Mammary epithelial cell (primary cell): ENCODE data around the gene COL18A1.

Experiments
- EZH2 ChIP-seq: IDR thresholded peaks from 2 replicates; pipeline ENCODE4 v1.6.1; 2012; ENCODE audit warnings: low read length, inconsistent platforms, borderline replicate concordance
- TF ChIP-seq, protein P1 (sequence below), 2 donors: IDR thresholded peaks in 1 of 2; conservative IDR thresholded peaks in 1 of 2; 2 replicates each; pipeline ENCODE4 v1.5.1; 2011 to 2012; ENCODE audit warnings: inconsistent platforms in 2 of 2, low read length in 2 of 2, mild to moderate bottlenecking in 2 of 2, control low read depth in 1 of 2, low read depth in 1 of 2; ENCODE audit not compliant: insufficient read depth in 1 of 2; ENCODE audit errors: extremely low read depth in 1 of 2

DNA sequence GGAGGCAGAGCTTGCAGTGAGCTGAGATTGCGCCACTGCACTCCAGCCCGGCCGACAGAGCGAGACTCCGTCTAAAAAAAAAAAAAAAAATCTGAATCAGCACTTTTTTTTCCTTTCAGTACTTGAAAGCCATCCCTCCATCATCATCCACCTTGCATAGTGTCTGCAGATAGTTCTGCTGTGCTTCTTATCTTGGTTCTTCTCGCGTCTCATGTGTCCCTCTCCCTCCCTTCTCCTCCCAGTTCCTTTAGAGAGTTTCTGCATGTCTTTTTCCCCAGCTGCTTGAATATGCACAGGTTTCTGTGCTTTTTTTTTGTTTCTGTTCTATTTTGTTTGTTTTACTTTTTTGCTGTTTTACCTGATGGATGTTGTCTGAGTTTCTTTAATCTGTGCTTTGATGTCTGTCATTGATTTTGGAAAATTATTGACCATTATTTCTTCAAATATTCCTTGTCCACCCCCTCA, 3.9 kb upstream of the COL18A1 start:
- TF ChIP-seq, protein P1, sequence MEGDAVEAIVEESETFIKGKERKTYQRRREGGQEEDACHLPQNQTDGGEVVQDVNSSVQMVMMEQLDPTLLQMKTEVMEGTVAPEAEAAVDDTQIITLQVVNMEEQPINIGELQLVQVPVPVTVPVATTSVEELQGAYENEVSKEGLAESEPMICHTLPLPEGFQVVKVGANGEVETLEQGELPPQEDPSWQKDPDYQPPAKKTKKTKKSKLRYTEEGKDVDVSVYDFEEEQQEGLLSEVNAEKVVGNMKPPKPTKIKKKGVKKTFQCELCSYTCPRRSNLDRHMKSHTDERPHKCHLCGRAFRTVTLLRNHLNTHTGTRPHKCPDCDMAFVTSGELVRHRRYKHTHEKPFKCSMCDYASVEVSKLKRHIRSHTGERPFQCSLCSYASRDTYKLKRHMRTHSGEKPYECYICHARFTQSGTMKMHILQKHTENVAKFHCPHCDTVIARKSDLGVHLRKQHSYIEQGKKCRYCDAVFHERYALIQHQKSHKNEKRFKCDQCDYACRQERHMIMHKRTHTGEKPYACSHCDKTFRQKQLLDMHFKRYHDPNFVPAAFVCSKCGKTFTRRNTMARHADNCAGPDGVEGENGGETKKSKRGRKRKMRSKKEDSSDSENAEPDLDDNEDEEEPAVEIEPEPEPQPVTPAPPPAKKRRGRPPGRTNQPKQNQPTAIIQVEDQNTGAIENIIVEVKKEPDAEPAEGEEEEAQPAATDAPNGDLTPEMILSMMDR (conservative IDR thresholded peaks at IDR 0.05 in 1 of 2, IDR thresholded peaks at IDR 0.05 in 1 of 2; ENCODE audit: extremely low read depth in 1 of 2, insufficient read depth in 1 of 2, low read depth in 1 of 2, low read length in 2 of 2): no peak
- no peak for TF ChIP-seq EZH2
